HL-60 (cell line): ENCODE data around the gene CNNM1.

Source experiments
- DNase-seq, 2 experiments: peaks; one replicate each; pipeline ENCODE4 v3.0.0-alpha.2; 2010 to 2020; ENCODE audit warnings: low read depth in 1 of 2, low spot score in 1 of 2
- H3K27ac ChIP-seq: fragments of 250-450 bp; sonication (Bioruptor Pico); replicated peaks from 2 replicates; pipeline ENCODE4 v1.5.1; 2020; ENCODE audit warnings: mild to moderate bottlenecking, moderate library complexity
- H3K27me3 ChIP-seq: fragments of 250-450 bp; sonication (Bioruptor Pico); 2 replicates; pipeline ENCODE4 v1.5.1; 2021; ENCODE audit warnings: mild to moderate bottlenecking, moderate library complexity; ENCODE audit not compliant: insufficient read depth, poor library complexity, severe bottlenecking
- H3K4me3 ChIP-seq: replicated peaks from 2 replicates; pipeline ENCODE4 v1.5.1; 2011; ENCODE audit warnings: mild to moderate bottlenecking, control low read depth, low read length; ENCODE audit not compliant: insufficient read depth
- CTCF ChIP-seq: IDR thresholded peaks from one replicate; pipeline ENCODE4 v1.5.1; 2011; ENCODE audit warnings: low read length, control low read depth, inconsistent platforms; ENCODE audit not compliant: insufficient read depth
- GABPA ChIP-seq: IDR thresholded peaks from 2 replicates; pipeline ENCODE4 v1.6.1; 2012; ENCODE audit warnings: low read depth
- POLR2AphosphoS5 ChIP-seq: IDR thresholded peaks from 2 replicates; pipeline ENCODE4 v1.6.1; 2012; ENCODE audit warnings: low read depth
- REST ChIP-seq: IDR thresholded peaks from 2 replicates; pipeline ENCODE4 v1.6.1; 2012; ENCODE audit warnings: low read depth; ENCODE audit not compliant: insufficient replicate concordance
- SPI1 ChIP-seq: IDR thresholded peaks from 2 replicates; pipeline ENCODE4 v1.6.1; 2012; ENCODE audit warnings: low read depth, mild to moderate bottlenecking, borderline replicate concordance

CNNM1 gene

GRCh38 chr10:99412099-99412498, 82.9 kb downstream of the CNNM1 start:
- Histone ChIP-seq H3K4me3 (no peak overlapping the region), H3K27me3 (no peaks in the 10 kb centered on the region), H3K27ac (no peak overlapping the region)
- TF ChIP-seq GABPA (no peak), REST (no peak), POLR2AphosphoS5 (no peak), SPI1 (no peak), CTCF (no peak)
- DNase-seq = no peak

GRCh38 chr10:99418910-99419624, 89.9 kb downstream of the CNNM1 start:
- Histone ChIP-seq H3K27me3 (no peaks in the 10 kb centered on the region), H3K4me3 (no peak overlapping the region), H3K27ac (no peak overlapping the region)
- TF ChIP-seq GABPA (no peak), CTCF (no peak), REST (no peak), SPI1 (no peak), POLR2AphosphoS5 (no peak)
- no peak for DNase-seq

GRCh38 chr10:99419688-99420087, 90.5 kb downstream of the CNNM1 start:
- TF ChIP-seq CTCF (no peak), REST (no peak), POLR2AphosphoS5 (no peak), GABPA (no peak), SPI1 (no peak)
- DNase-seq = no peak
- Histone ChIP-seq H3K27ac (no peak overlapping the region), H3K27me3 (no peaks in the 10 kb centered on the region), H3K4me3 (no peak overlapping the region)
